Gastrocnemius medialis (tissue), 4 donors: ENCODE measurements around the gene PTH2.

Experiments used
- CTCF ChIP-seq, 5 experiments: fragments of 450-650 bp in 3 of 5; fragments of 200-600 bp in 2 of 5; sonication (generic) in 2 of 5; IDR thresholded peaks in 4 of 5; conservative IDR thresholded peaks in 1 of 5; 1 replicate in 4 of 5; 2 replicates in 1 of 5; pipeline ENCODE4 v1.5.1; 2016 to 2019; ENCODE audit warnings: antibody characterized with exemption in 5 of 5, mild to moderate bottlenecking in 3 of 5, moderate library complexity in 3 of 5
- POLR2A ChIP-seq, 2 donors: fragments of 450-650 bp; IDR thresholded peaks; one replicate each; pipeline ENCODE4 v1.6.1; 2017; ENCODE audit warnings: antibody characterized with exemption in 2 of 2, mild to moderate bottlenecking in 2 of 2, moderate library complexity in 2 of 2

- peak; percentile 78 to 92 (median 89) for TF ChIP-seq CTCF (IDR thresholded peaks at IDR 0.05 in 4 of 5, conservative IDR thresholded peaks at IDR 0.05 in 1 of 5)
- no peak for TF ChIP-seq POLR2A (IDR thresholded peaks at IDR 0.05)
These were observed 20.3 kb upstream of the PTH2 start for GRCh38 chr19:49443366-49444099.
